GM21423 (cell line): Measurements from ENCODE around the gene CTRL.
"Not testable (repeated sequence)": the region's sequence is repeated elsewhere in the genome, so short reads cannot be mapped to it uniquely, and the experiment has no call there.

Experiments
- ATAC-seq: cut with Tn5 transposase; IDR thresholded peaks from one replicate; pipeline ENCODE4 v1.9.1; 2021; ENCODE audit warnings: mild to moderate bottlenecking, moderate library complexity; ENCODE audit not compliant: unreplicated experiment

Gene CTRL

DNA sequence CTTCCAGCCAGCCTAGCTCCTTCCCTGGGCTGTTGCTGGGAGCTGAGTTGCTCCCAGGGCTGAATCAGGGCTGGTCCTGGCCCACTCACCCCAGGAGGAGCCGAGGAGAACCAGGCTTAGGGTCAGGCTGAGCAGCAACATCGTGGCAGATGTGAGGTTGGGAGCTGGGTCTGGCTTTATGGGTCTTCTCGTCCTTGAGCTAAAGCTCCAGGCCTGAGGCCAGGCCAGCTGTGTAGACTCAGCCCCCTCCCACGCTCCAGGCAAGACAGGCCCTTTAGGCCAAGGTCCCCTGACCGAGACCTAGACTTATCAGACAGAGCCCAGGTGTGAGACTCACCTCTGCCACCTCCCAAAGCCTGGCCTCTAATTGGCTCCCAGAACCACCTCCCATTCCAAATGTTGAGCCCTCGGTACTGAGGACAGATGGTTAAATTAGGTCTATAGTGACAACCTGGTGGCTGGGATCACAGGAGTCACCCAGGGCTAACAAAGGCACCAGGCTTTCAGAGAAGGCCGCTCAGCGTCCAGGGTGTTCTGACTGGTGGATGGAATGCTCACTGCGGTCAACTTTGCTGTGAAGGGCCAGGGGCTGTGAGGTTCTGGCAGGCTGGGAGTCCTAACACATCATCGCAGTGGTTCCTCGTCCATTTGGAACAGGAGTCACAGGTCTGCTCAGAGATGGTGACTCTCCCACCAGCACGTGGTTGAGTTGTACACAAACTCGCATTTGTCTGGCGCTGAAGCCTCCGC is at the start of gene CTRL:
Gene CTRL (minus strand): TSS at position 151 of the 750 bp plus-strand sequence. CDS start 10 bp downstream, at position 141.
- no peak for ATAC-seq

DNA sequence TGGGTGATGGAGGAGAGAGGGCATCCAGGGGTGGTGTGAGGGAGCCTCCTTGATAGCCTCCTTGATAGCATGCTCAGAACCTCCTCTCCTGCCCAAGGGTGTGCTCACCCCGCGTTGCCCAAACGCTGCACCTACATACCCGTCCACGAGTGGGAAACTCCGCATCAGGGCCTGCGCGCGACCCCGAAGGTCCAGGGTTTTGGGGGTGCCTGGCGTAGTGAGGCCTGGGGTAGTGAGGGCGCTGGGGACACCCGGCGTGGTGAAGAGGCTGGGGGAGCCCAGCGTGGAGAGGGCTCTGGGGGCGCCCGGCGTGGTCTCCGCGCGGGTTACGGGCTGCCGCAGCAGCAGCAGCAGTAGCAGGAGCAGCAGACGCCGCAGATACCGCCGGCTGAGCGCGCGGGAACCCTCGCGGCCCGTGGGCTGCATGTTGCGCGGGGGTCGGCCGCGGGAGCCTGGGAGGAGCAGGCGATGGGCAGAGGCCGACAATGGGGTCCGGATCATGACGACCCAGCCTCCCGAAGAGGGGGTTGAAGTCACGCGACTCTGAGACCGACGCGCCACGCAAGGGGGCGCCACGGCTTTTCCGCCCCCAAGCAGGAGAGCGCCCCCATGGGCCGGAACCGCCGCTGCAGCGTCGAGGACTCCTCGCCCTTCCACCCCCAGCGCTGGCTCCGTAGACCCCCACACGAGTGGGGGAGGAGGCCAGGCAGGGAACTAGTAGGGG is 48.5 kb upstream of the CTRL start, which contains the start of gene DPEP3:
Gene DPEP3 (minus strand): TSS at position 545 of the 724 bp plus-strand sequence. CDS start 119 bp downstream, at position 426.
- ATAC-seq: no peak

DNA sequence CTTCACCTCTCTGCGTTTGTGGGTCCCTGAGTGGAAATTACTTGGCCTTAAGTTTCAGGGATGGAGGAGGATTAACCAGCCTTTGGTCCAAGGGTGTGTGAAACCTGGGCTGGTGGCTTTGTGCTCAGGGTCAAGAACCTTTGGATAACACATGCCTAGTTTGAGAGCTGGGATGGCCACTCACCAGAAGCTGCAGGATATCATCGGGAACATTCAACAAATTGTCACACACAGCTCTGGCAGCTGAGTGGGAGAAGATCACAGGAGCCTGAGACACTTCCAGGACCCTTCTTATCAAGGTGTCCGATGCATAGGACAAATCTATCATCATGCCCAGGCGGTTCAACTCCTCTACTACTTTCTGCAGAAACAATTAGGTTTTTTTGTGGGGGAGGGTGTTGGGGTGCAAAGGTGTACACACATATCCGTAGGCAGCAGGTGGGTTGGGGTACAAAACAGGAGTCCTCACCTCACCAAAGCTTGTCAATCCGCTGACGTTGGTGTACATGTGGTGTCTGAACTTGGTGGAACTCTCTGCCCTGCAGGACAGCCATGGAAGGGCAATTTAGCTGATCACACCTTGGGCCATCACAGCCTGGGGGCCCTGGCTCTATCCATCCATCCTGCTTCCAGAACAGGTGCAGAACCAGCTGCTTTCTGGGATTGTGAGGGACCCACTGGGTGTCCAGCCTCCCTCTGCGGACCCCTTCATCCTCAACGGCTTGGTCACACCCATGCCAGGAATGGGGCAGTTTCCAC is 46.0 kb upstream of the CTRL start:
- ATAC-seq: no peak

DNA sequence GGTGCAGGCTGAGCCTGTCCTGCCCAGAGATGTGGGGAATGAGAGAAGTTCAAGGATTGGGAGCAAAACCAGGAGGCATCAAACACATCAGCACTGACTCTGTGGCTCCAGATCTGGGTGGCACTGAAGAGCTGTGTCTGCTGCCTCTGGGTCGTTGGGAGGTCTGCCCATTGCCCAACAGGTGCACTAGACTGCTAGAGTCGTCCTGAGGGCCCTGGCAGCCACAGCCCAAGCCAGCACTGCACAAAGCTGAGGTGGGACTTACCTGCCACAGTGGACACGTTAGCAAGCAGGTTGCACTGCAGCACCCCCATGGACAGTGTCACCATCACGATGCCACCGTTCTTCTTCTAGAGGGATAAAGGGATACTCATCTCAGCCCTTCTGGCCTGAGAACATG is 45.3 kb upstream of the CTRL start:
- no peak for ATAC-seq

DNA sequence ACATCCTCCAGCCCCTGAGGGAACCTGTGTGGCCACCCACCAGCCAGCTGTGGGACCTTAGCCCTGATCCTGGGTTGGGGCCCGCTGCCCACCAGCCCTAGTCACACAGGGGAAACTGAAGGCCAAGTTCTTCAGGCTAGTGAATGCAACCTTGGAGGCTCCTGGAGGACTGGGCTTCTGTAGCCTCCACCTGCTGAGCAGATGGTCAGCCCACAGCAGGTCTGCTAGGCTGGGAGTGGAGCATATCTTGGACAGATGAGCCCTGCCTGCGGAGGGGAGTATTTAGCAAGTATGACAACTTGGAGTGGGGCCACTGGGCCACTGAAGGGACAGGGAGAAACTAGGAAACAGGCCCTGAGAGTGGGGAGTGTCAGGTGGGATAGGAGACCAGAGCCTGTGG is 44.5 kb upstream of the CTRL start:
- ATAC-seq: no peak

DNA sequence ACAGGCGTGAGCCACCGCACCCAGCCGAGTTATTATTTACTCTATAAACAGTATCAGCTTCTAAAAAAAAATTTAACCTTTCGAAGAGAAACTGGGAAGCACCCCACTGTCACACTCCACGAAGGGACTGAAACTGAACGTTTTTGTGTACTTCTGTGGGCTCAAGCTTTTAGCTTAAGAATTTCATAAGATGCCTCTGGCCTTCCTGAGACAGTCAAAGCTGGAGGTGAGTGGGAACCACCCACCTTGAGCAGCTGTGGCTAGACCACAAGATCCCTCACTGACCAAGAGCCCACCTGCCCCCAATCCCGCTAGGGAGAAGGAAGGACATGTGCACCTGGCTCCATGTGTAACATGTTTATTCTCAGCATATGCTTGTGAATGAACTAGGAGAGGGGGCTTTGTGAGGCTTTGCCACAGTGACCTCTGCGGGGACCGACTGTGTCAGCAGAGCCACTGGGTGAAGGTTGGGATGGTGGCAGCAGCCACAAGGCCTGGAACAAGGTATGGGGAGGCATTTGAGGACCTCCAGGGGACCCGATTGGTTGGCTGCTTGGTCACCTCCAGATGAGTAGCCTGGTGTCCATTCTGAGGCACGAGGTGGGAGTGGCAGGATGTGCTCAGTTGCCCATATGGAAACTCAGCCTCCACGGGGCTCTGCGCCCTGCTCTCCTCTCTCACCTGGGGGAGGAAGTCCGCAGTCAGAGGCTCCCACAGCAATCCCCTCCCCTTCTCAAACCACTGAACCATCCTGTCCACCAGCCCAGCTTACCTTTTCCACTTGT is 43.9 kb upstream of the CTRL start:
- no peak for ATAC-seq

DNA sequence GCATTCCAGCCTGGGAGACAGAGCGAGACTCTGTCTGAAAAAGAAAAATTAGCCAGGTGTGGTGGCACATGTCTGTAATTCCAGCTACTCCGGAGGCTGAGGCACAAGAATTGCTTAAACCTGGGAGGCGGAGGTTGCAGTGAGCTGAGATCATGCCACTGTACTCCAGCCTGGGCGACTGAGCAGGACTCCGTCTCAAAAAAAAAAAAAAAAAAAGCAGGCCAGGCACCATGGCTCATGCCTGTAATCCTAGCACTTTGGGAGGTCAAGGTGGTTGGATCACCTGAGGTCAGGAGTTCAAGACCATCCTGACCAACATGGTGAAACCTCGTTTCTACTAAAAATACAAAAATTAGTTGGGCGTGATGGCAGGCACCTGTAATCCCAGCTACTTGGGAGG is 40.6 kb upstream of the CTRL start:
- not testable (repeated sequence) for ATAC-seq

DNA sequence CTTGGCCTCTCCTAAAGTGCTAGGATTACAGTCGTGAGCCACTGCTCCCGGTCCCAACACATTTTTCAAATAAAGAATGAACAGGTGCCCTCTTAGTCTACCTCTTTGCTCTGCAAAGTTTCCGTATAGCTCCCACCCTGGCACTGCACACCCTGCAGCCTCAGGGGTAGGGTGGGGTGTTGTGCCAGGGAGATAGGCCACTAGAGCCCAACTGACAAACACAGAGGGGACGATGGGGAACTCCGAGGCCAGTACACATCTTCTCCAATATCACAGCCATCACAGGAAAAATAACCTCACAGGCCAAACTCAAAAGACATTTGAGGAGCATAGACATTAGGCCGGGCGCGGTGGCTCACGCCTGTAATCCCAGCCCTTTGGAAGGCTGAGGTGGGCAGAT is 39.4 kb upstream of the CTRL start:
- ATAC-seq: no peak

DNA sequence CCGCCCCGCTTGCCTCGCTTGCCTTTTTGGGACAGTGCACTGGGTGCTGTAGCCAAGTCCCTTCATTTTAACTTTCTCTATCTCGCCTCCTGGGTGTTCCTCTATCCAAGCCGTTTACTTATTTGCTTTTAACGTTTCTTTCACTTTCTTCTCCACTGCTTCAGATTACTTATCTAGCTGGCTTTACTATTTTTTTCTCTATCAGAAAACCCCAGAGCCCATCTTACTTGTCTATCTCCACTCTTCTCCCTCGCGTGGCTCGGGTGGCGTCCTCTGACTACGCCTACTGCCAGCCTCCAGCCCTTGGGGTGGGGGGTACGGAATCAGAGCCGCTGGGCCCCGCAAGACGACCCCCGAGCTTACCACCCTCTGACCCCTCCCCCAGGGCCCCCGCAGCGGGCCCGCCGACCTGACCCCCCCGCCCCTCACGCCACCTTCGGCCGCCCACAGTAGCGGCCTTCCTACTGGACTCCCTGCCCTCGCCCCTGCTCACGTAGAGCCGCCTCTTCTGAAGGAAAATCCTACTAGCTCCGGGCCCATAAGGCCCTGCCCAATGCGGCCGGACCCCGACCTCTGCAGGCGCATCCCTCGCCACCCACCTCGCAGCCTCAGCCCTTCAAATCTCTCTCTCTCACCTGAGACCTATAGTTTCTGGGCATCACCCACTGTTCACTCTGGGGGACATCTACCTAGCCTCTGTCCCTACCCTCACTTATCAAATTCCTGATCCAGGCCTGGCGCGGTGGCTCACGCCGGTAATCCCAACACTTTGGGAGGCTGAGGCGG is 37.8 kb upstream of the CTRL start:
- no peak for ATAC-seq

DNA sequence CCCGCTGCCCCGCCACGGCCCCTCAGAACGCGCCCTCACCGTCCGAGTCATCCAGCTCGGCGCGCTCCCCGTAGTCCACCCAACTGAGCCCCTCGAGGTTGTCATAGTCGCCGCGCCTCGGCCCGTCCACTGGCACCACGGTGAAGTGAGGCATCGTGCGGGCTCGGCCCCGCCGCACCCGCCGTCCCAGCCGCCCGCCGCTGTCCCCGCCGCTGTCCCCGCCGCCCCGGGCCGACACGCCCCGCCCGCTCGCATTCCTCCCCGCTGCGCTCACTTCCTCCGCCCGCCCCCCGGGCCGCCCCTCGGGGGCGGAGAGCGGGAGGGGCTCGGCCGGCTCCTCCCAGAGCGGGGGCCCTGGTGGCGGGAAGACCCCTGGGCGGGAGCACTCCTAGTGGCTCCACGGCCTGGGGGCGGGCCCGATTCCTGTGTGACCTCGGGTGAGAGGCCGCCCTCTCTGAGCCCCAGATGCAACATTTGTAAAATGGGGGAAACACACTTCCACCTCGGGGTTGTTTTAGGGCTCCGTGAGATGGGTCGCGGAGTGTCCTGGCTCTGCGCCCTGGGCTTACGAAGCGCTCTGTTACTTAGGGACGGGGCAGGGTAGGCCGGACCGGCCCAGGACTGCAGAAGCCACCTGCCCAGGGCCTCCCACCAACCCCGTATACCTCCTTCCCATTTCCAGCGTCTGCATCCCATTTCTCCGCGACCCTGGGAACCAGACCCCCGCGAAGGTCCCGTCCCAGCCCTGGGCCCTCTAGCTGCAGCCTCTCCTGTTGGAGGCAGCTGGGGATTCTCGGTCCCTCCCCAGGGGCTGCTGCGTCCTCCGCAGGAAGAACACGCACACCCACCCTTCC is 37.0 kb upstream of the CTRL start, which contains the start of gene SLC12A4:
Gene SLC12A4 (minus strand): TSS at position 238 of the 854 bp plus-strand sequence. CDS start 84 bp downstream, at position 154.
- ATAC-seq: peak; percentile 69

DNA sequence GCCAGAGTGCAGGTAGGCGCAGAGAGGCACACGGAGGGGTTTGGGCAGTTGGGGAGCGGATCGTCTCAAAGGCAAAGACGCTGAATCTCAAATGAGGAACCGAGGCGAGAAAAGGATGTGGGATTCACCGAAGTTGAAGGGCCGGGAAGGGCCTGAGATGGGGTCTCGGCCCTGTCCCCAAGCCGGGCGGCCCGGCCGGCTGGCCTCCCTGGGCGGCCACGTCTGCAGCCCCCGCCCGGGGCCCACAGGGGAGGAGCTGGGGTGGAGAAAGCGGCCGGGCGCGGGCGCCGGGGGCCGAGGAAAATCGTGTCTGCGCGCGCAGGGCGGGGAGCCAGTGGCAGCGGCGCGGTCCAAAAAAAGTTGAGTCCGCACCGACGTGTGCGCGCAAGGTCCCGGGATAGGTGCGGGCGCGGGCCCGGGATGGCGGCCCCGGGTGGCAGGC is 36.3 kb upstream of the CTRL start:
- peak; percentile 21 for ATAC-seq

DNA sequence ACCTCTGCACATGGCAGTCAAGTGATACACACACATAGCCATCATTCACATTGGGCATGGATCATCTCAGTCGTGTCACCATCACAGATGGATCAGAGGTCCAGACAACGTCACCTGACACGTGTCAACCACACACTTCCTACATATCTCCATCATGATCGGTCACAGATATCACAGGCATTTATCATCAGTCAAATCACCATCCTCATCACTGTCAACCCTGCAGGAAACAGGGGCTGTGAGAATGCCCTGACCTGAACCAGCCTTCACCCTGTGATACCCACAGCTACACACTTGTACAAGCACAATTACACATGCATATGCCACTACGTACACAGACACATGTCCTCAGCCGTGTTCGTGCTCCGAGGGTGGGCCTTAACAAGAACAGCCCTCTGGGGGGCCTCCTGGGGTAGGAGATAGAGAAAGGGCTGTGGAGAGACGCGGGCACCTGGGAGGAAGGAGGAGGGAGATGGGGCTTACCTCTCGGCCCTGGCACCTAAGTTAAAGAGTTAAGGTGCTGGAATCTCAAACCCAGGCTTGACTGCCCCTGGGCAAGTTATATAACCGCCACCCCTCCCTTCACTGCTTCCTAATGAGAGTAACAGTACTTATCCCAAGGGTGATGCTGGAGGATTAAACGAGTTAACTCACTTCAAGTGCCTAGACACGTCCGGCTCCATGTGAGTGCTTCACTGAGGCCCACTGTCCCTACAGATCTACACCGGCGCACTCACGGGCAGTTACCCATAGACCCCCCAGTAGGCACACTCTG is 35.7 kb upstream of the CTRL start:
- ATAC-seq: no peak

DNA sequence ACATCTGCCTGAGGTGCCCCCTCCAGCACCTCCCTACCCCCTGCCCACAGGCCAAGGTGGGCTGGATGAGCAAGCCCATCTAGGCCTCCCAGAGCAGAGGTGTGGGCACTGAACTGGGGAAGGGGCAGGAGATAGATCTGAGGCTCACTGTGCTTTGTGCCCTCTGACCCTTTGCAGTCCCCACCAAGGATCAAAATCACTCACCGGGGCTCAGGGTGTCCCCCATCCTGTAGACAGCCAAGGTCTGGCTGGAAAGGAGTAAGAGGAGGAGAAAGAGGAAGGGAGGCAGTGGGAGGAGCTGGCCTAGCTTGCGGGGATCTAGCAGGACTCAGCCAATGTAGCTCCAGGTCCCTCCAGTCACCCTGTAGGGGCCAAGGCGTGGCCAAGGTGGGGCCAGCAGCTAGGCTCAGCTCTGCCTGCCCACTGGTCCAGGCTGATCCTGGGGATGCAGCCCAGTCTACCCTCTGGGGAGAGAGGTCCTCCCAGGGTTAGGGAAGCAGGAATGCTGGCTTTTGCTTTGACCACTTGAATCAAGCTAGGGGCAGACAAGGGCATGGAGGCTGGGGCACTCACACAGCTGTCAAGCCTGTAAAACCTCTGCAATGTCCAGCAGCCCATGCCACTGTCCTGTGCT is 35.0 kb upstream of the CTRL start:
- ATAC-seq: no peak

DNA sequence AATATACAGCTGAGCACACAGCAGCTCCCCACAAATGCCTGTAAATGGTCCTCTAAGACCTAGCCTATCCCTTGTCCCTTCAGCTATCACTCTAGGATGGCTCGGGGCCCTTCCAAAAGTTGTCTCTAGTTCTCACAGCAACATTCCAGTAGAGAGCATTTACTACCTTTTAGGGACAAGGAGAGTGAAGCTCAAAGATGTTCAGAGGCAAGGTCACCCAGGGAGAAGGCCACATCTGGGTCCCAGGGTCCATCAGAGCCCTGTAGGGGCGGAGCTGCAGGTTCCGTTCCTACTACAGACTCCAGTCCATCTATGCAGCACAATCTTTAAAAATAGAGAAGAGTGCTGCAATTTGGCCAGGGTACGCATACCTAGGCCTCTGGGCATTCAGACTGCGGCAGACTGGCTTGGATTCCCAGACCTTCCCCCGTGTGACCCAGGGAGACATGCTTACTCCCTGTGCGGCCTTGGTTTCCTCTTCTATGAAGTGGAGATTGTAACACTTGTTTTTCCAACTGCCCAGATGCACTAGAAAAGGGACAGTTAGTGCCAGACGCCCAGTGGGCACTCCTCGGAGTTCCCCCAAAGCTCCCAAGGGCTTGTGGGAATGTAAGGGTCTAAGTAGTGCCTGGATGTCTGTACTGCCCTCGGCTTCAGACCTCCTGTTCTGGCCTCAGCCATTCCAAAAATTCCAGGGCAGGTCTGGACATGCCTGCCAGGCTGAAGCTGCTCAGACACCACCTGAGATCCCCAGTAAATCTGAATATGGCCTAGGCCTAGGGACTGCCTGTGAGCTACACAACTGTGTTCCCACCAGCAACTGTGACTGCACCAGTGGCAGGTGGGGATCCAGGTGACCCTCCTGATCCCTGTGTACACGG is 34.2 kb upstream of the CTRL start:
- ATAC-seq: no peak

DNA sequence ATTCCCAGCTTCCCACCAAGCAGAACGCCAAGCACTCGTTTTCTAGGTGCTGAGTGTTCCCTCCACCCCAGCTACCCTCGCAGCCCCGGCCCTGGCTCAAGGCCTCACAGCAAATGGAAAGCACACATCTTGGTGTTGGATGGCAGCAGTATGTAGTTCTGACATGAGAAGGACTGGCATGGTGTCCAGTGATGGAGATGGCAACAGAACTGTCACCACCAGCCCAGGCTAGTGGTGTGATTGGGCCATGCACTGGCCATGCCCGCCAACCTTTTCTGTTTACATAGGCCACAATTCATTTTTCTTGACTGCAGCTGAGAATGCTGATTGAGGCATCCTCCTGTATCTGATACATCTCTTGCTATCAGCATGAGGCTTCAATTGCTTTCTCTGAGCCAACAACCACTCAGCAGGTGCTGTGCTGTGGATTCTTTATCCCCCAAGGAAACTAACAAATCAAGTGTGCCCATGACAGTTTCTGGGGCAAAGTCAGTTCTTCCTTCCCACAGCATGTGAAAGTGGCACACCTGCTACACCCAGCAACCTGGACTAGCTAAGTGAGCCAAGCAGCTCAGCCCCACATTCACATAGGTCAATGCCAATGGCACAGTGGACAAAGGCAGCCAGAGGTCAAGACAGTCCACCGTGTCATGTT is 32.9 kb upstream of the CTRL start:
- no peak for ATAC-seq

DNA sequence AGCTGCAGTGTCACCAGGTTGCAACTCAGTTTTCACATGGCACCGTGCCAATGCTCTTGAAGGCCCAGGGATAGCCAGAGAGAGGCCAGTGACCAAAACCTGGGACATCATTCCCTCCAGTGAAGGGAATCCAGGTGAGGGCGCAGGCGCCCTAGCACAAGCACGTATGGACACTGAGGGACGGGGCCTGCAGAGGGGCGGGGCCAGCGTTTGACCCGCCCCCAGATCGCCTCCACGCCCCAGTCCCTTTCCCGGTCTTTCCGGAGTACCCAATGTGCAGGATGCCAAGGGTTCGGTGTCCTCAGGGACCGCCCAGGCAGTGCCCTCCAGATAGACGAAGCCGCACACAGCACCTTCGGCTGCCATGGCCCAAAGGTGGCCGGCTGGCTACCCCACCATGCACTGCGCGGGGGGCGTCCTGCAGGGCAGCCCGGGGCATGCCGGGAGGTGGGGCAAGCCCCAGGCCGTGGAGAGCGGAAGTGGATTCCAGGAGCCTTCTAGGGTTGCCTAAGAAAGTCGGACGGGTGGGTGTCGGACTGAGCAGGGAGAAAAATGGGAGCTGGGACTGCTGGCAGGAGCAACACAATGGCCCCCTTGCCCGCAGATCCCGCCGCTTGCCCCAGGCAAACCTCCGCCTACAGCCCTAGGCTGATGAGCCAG is 32.1 kb upstream of the CTRL start:
- no peak for ATAC-seq
